GM19099 (cell line): ENCODE results near the gene KBTBD7.

ENCODE experiments used
- POLR2A ChIP-seq: IDR thresholded peaks from 3 replicates; pipeline ENCODE4 v1.6.1; 2011; ENCODE audit warnings: low read depth; ENCODE audit not compliant: insufficient read length; ENCODE audit errors: extremely low read depth

The KBTBD7 gene

DNA sequence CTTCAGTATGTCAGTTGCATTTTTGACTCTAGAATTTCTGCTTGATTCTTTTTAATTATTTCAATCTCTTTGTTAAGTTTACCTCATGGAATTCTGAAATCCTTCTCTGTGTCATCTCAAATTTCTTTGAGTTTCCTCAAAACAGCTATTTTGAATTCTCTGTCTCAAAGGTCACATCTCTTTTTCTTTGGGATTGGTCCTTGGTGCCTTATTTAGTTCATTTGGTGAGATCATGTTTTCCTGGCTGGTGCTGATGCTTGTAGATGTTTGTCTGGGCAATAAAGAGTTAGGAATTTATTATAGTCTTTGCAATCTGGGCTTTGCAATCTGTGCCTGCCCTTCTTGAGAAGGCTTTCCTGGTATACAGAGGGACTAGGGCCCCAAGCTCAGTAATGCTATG, 18.5 kb upstream of the KBTBD7 start:
- no peak for TF ChIP-seq POLR2A

DNA sequence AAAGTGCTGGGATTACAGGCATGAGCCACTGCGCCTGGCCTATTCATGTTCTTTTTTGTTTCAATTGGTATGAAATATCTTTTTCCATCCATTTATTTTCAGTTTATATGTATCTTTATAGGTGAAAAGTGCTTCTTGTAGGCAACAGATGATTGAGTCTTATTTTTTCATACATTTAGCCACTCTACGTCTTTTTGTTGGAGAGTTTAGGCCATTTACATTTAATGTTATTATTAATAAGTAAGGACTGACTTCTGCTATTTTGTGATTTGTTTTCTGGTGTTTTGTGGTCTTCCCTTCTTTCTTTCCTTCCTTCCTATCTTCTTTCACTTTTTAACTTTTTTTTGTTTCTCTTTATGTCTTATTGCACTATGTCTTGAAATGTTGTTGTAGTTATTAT, 16.7 kb upstream of the KBTBD7 start:
- no peak for TF ChIP-seq POLR2A

GRCh38 chr13:41206467-41206866, 12.1 kb upstream of the KBTBD7 start:
- no peak for TF ChIP-seq POLR2A

DNA sequence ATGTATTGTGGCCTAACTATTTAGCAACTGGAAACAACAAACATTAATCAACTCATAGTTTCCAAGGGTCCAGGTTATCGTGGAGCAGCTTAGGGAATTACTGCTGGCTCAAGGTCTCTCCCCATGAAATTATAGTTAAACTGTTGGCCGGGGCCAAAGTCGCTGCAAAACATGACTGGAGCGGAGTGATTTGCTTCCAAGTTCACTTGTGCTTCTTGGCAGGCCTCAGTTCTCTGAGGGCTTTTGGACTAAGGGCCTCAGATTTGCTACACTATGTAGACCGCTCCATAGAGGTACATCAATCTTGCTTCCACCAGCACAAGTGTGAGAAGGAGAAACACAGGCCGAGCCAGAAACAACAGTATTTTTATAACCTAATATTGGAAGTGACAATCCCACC, 9.4 kb upstream of the KBTBD7 start:
- no peak for TF ChIP-seq POLR2A

- TF ChIP-seq POLR2A, result no peak
Measured at GRCh38 chr13:41200126-41200525, 5.8 kb upstream of the KBTBD7 start.

DNA sequence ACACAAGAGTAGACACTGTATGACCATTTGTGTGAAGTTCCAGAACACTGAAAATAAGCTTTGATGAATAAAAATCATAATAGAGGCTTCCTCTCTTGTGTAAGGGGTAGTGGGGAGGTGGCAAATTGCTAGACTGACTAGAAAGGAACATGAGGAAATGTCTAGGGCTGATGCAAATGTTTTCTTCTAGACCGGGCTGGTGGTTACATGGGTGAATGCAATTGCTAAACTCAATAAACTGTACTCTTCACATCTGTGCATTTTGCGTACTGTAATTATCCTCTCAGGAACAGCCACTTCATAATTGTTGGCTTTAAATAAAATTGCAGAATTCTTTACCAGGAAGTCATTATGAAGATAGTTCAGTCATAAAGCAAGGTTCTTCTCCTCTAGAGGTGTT, 5.2 kb upstream of the KBTBD7 start:
- no peak for TF ChIP-seq POLR2A

GRCh38 chr13:41199079-41199478, 4.7 kb upstream of the KBTBD7 start:
- no peak for TF ChIP-seq POLR2A

- no peak for TF ChIP-seq POLR2A
Measured at GRCh38 chr13:41196620-41197019, 2.3 kb upstream of the KBTBD7 start.

- TF ChIP-seq POLR2A, result no peak
Measured at GRCh38 chr13:41196011-41196410, 1.6 kb upstream of the KBTBD7 start.

- TF ChIP-seq POLR2A, result no peak
Measured at GRCh38 chr13:41193469-41193868, 900 bp downstream of the KBTBD7 start.

GRCh38 chr13:41188584-41188983, 5.8 kb downstream of the KBTBD7 start:
- no peak for TF ChIP-seq POLR2A

DNA sequence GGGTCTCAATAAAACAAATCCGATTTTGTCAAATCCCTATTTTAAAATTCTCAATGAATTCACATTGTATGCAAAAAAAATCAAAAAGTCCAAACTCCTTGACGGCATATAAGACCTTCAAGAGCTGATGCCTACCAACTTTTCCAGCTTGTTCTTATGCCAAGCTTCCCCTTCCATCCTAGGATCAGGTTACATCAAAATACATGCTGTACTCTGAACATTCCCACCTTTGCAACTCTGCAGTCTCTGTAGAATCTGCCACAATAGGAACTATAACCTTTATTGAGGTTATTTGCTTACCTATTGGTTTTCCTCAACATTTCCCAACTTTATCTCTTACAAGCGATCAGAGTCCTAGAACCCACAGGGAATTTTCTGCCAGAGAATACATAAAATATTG, 7.9 kb downstream of the KBTBD7 start:
- TF ChIP-seq POLR2A, result no peak

- no peak for TF ChIP-seq POLR2A
Measured at GRCh38 chr13:41182231-41182630, 12.1 kb downstream of the KBTBD7 start.

DNA sequence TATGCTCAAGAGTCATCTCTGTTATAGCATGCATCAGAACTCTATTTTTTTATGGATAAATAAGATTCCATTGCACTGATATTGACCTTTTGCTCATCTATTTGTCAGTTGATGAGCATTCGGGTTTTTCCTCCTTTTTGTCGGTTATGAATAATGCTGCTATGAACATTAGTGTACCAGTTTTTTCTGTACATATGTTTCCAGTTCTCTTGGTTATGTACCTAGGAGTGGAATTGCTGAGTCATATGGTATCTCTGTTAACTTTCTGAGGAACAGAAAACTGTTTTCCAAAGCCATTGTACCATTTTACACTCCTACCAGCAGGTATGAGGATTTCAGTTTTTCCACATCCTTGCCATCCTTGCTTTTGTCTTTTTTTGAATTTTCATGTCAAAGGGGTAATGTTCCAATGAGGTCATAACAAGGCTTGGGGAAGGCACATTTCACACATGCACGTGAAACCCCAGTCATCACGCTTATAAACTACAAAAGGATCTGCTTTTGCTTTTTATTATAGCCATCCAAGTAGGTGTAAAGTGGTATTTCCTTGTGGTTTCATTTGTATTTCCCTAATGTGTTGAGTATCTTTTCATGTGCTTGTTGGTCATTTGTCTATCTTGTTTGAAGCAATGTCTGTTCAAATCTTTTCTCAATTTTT, 14.6 kb downstream of the KBTBD7 start:
- no peak for TF ChIP-seq POLR2A

- no peak for TF ChIP-seq POLR2A
Measured at GRCh38 chr13:41178040-41178439, 16.3 kb downstream of the KBTBD7 start.

- TF ChIP-seq POLR2A, result no peak
Measured at GRCh38 chr13:41177616-41178015, 16.8 kb downstream of the KBTBD7 start.

DNA sequence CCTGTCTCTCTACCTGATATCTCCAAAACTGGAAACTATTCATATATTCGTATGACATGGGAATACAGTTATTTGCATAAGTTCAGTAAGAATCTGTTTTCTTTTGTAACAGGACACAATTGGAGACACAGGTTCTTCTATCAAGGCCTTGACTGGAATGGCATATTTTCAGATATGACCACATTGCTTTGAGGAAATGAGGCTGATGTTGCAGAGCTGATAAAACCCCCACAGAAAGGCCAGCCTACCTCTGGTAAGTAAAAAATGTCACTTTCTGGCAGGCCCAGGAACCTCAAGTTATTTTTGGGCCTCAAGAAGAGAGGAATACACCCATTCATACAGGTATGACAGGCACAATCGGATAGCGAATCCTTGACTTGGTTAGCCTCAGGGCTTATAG, 32.2 kb downstream of the KBTBD7 start:
- no peak for TF ChIP-seq POLR2A
